K562 (cell line): ENCODE measurements around the gene SCN4B.

Experiments used
- BRCA1 ChIP-seq, 2 experiments: fragments of 450-650 bp in 1 of 2; sonication (generic) in 1 of 2; formaldehyde crosslinking in 1 of 2; IDR thresholded peaks; 2 replicates each; pipeline versions ENCODE4 v1.5.0 to v1.6.1; 2017 to 2020; ENCODE audit warnings: mild to moderate bottlenecking in 1 of 2, missing genetic modification reagents in 1 of 2
- CSDE1 ChIP-seq, 2 experiments: fragments of 450-650 bp; IDR thresholded peaks; 2 replicates each; pipeline ENCODE4 v1.6.1; 2016; ENCODE audit warnings: mild to moderate bottlenecking in 1 of 2
- NFYB ChIP-seq: IDR thresholded peaks from 2 replicates; pipeline ENCODE4 v1.6.1; 2011; ENCODE audit warnings: mild to moderate bottlenecking, moderate library complexity; ENCODE audit not compliant: insufficient read length; ENCODE audit errors: extremely low read depth
- POLR2A ChIP-seq: fragments of 450-650 bp; conservative IDR thresholded peaks from 2 replicates; pipeline ENCODE4 v1.6.1; 2016
- POLR2AphosphoS5 ChIP-seq: IDR thresholded peaks from 2 replicates; pipeline ENCODE4 v1.6.1; 2011; ENCODE audit warnings: mild to moderate bottlenecking, low read depth, low read length, moderate library complexity; ENCODE audit not compliant: control insufficient read depth, insufficient read depth
- ZBTB1 ChIP-seq: sonication (generic); formaldehyde crosslinking; IDR thresholded peaks from 2 replicates; pipeline ENCODE4 v1.8.1; 2023; ENCODE audit warnings: missing genetic modification reagents, low read depth, mild to moderate bottlenecking, borderline replicate concordance
- TF ChIP-seq, protein P1 (sequence below), 3 experiments: IDR thresholded peaks in 2 of 3; conservative IDR thresholded peaks in 1 of 3; 2 replicates each; pipeline ENCODE4 v1.5.1; 2011 to 2012; ENCODE audit warnings: low read length in 3 of 3, mild to moderate bottlenecking in 3 of 3, control low read depth in 2 of 3, improper control_type of control experiment in 1 of 3, inconsistent platforms in 1 of 3, low read depth in 1 of 3, mixed read lengths in 1 of 3, moderate library complexity in 1 of 3; ENCODE audit not compliant: insufficient read depth in 2 of 3
- TF ChIP-seq, protein P2 (sequence below): sonication (generic); formaldehyde crosslinking; IDR thresholded peaks from 2 replicates; pipeline ENCODE4 v1.8.1; 2023; ENCODE audit warnings: mild to moderate bottlenecking, missing genetic modification reagents
- TF ChIP-seq, protein P3 (sequence below): fragments of 450-650 bp; IDR thresholded peaks from 2 replicates; pipeline ENCODE4 v1.6.1; 2018; ENCODE audit not compliant: partially characterized antibody
- TF ChIP-seq, protein P4 (sequence below): sonication (generic); formaldehyde crosslinking; IDR thresholded peaks from 2 replicates; pipeline ENCODE4 v1.5.0; 2020; ENCODE audit warnings: missing genetic modification reagents
- TF ChIP-seq, protein P5 (sequence below): sonication (generic); formaldehyde crosslinking; IDR thresholded peaks from 2 replicates; pipeline ENCODE4 v1.8.0; 2022; ENCODE audit warnings: mild to moderate bottlenecking, missing genetic modification reagents

DNA sequence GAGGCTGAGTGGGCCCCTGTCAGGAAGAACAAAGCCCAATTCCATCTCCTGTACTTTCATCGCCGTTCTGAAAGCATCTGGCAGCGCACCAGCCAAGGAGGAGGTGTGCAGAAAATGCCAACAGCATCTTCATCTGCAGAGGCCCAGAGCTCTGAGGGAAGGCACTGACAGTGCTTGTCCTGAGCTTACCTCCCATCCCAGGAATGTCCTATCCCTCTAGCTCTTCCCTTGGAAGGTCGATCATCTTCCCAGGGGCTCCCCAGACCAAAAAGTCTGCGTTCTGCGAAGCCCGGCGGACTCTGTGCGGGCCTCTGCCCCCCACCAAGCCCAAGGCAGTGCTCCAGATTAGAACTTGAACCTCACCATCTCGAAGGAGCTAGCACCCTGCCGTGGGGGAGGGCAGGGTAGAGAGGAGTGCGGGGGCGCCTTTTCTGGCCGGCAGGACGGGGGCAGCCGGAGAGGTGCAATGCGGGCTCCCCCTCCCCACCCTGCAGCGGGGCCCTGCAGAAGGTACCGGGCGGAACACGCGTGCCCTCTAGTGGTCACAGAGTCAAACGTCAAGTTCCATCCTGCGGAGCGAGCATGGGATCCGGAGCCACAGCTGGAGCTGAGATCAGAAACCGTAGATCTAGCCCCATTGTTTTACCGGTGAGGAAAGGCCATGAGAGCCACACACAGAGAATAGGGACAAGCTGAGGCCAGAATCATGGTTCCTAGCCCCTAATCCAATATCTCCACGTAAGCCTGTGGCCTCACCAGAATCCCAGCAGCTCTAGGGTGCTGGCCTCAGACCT is 18.8 kb upstream of the SCN4B start:
- TF ChIP-seq, protein P1, sequence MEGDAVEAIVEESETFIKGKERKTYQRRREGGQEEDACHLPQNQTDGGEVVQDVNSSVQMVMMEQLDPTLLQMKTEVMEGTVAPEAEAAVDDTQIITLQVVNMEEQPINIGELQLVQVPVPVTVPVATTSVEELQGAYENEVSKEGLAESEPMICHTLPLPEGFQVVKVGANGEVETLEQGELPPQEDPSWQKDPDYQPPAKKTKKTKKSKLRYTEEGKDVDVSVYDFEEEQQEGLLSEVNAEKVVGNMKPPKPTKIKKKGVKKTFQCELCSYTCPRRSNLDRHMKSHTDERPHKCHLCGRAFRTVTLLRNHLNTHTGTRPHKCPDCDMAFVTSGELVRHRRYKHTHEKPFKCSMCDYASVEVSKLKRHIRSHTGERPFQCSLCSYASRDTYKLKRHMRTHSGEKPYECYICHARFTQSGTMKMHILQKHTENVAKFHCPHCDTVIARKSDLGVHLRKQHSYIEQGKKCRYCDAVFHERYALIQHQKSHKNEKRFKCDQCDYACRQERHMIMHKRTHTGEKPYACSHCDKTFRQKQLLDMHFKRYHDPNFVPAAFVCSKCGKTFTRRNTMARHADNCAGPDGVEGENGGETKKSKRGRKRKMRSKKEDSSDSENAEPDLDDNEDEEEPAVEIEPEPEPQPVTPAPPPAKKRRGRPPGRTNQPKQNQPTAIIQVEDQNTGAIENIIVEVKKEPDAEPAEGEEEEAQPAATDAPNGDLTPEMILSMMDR (IDR thresholded peaks at IDR 0.05 in 2 of 3, conservative IDR thresholded peaks at IDR 0.05 in 1 of 3; ENCODE audit: insufficient read depth in 2 of 3, low read depth in 1 of 3, low read length in 3 of 3) = peak; percentile 85 to 88 (median 87)
- TF ChIP-seq, protein P2, sequence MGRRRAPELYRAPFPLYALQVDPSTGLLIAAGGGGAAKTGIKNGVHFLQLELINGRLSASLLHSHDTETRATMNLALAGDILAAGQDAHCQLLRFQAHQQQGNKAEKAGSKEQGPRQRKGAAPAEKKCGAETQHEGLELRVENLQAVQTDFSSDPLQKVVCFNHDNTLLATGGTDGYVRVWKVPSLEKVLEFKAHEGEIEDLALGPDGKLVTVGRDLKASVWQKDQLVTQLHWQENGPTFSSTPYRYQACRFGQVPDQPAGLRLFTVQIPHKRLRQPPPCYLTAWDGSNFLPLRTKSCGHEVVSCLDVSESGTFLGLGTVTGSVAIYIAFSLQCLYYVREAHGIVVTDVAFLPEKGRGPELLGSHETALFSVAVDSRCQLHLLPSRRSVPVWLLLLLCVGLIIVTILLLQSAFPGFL (CRISPR knock-in tag) = no peak
- no peak for TF ChIP-seq CSDE1 (IDR thresholded peaks at IDR 0.05)
- no peak for TF ChIP-seq POLR2AphosphoS5
- TF ChIP-seq, protein P3, sequence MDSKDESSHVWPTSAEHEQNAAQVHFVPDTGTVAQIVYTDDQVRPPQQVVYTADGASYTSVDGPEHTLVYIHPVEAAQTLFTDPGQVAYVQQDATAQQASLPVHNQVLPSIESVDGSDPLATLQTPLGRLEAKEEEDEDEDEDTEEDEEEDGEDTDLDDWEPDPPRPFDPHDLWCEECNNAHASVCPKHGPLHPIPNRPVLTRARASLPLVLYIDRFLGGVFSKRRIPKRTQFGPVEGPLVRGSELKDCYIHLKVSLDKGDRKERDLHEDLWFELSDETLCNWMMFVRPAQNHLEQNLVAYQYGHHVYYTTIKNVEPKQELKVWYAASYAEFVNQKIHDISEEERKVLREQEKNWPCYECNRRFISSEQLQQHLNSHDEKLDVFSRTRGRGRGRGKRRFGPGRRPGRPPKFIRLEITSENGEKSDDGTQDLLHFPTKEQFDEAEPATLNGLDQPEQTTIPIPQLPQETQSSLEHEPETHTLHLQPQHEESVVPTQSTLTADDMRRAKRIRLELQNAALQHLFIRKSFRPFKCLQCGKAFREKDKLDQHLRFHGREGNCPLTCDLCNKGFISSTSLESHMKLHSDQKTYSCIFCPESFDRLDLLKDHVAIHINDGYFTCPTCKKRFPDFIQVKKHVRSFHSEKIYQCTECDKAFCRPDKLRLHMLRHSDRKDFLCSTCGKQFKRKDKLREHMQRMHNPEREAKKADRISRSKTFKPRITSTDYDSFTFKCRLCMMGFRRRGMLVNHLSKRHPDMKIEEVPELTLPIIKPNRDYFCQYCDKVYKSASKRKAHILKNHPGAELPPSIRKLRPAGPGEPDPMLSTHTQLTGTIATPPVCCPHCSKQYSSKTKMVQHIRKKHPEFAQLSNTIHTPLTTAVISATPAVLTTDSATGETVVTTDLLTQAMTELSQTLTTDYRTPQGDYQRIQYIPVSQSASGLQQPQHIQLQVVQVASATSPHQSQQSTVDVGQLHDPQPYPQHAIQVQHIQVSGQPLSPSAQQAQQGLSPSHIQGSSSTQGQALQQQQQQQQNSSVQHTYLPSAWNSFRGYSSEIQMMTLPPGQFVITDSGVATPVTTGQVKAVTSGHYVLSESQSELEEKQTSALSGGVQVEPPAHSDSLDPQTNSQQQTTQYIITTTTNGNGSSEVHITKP = no peak
- TF ChIP-seq, protein P4, sequence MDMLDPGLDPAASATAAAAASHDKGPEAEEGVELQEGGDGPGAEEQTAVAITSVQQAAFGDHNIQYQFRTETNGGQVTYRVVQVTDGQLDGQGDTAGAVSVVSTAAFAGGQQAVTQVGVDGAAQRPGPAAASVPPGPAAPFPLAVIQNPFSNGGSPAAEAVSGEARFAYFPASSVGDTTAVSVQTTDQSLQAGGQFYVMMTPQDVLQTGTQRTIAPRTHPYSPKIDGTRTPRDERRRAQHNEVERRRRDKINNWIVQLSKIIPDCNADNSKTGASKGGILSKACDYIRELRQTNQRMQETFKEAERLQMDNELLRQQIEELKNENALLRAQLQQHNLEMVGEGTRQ (CRISPR knock-in tag) = no peak
- no peak for TF ChIP-seq BRCA1 (IDR thresholded peaks at IDR 0.05)
- no peak for TF ChIP-seq BRCA1 (CRISPR knock-in tag; IDR thresholded peaks at IDR 0.05)
- TF ChIP-seq, protein P5, sequence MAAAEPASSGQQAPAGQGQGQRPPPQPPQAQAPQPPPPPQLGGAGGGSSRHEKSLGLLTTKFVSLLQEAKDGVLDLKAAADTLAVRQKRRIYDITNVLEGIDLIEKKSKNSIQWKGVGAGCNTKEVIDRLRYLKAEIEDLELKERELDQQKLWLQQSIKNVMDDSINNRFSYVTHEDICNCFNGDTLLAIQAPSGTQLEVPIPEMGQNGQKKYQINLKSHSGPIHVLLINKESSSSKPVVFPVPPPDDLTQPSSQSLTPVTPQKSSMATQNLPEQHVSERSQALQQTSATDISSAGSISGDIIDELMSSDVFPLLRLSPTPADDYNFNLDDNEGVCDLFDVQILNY (CRISPR knock-in tag) = no peak
- no peak for TF ChIP-seq POLR2A
- no peak for TF ChIP-seq ZBTB1 (CRISPR knock-in tag)
- no peak for TF ChIP-seq NFYB
